HG02973 (cell line): ENCODE data around the gene CCDC183.
"Not testable (repeated sequence)": the region's sequence is repeated elsewhere in the genome, so short reads cannot be mapped to it uniquely, and the experiment has no call there.

Experiments used
- ATAC-seq: cut with Tn5 transposase; IDR thresholded peaks from one replicate; pipeline ENCODE4 v1.9.1; 2021; ENCODE audit warnings: moderate library complexity; ENCODE audit not compliant: unreplicated experiment

The CCDC183 gene

DNA sequence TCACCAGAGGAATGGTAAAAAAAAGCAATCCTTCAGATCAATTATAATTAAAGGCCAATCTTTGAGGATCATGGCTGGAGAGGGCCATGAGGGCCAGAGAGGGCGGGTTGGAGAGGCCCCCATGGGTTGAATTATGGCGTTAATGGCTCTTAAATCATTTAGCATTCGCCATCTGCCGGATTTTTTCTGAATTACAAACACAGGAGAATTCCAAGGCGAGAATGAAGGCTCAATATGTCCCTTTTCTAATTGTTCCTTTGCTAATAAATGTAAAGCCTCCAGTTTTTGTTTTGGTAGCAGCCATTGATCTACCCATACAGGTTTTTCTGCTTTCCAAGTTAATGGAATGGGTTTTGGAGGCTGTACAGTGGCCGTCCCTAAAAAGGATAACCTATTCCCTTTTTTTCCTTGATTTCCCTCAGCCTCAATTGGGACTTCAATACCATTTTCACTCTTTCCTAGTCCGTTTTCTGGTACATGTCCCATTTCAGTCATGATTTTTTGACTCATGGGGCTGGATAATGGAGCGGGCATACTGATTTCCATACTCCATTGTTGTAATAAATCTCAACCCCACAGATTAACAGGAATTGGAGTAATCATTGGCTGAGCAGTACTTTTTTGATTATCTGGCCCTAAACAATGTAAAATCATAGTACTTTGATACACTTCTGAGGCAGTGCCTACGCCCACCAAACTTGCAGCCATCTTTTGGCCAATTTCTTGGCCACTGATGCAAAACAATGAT lies 11.7 kb upstream of the CCDC183 start:
- ATAC-seq = no peak

- no peak for ATAC-seq
These were observed 11.2 kb upstream of the CCDC183 start for GRCh38 chr9:136784997-136785361.

DNA sequence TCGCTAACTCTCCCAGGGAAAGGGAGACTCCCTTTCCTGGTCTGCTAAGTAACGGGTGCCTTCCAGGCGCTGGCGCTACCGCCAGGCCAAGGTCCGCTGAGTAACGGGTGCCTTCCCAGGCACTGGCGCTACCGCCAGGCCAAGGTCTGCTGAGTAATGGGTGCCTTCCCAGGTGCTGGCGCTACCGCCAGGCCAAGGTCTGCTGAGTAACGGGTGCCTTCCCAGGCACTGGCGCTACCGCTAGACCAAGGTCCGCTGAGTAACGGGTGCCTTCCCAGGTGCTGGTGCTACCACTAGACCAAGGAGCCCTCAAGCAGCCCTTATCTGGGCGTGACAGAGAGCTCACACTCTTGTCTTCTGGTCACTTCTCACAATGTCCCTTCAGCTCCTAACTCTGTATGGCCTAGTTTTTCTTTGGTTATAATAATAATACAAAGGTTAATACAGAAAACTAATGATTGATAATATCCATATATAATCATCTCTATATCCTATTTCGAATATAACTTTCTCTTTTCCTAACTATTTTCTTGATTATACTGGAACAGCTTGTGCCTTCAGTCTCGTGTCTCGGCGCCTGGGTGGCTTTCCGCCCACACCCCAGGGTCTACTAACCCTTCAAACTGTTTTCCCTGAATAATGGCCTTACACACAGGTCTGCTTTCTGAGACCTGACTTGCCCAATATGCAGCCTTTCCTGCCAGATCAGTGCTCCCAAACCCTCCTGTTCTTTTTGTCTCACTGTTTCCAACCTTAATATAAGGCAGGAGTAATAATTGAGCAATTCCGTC lies 10.4 kb upstream of the CCDC183 start:
- not testable (repeated sequence) for ATAC-seq

GRCh38 chr9:136786451-136786850 lies 9.7 kb upstream of the CCDC183 start:
- no peak for ATAC-seq

- not testable (repeated sequence) for ATAC-seq
These were observed 9.2 kb upstream of the CCDC183 start for GRCh38 chr9:136786983-136787382.

- ATAC-seq = no peak
These were observed 8.3 kb upstream of the CCDC183 start for GRCh38 chr9:136787690-136788400.

- ATAC-seq = not testable (repeated sequence)
These were observed 7.3 kb upstream of the CCDC183 start for GRCh38 chr9:136788644-136789522.

- ATAC-seq = no peak
These were observed 6.6 kb upstream of the CCDC183 start for GRCh38 chr9:136789523-136789937.

GRCh38 chr9:136790640-136791515 lies 5.3 kb upstream of the CCDC183 start, which contains the start of gene TMEM141:
TSS of gene TMEM141 (plus strand) at chr9:136791344. CDS start at chr9:136791371, 27 bp downstream.
- peak; percentile 78 for ATAC-seq

GRCh38 chr9:136791516-136792276 lies 4.4 kb upstream of the CCDC183 start:
- peak; percentile 3 for ATAC-seq

GRCh38 chr9:136792321-136793085 lies 3.6 kb upstream of the CCDC183 start:
- no peak for ATAC-seq

GRCh38 chr9:136793086-136793946 lies 2.8 kb upstream of the CCDC183 start:
- ATAC-seq = no peak

- no peak for ATAC-seq
These were observed 1.7 kb upstream of the CCDC183 start for GRCh38 chr9:136794281-136794999.

- no peak for ATAC-seq
These were observed 1.2 kb upstream of the CCDC183 start for GRCh38 chr9:136795000-136795348.

DNA sequence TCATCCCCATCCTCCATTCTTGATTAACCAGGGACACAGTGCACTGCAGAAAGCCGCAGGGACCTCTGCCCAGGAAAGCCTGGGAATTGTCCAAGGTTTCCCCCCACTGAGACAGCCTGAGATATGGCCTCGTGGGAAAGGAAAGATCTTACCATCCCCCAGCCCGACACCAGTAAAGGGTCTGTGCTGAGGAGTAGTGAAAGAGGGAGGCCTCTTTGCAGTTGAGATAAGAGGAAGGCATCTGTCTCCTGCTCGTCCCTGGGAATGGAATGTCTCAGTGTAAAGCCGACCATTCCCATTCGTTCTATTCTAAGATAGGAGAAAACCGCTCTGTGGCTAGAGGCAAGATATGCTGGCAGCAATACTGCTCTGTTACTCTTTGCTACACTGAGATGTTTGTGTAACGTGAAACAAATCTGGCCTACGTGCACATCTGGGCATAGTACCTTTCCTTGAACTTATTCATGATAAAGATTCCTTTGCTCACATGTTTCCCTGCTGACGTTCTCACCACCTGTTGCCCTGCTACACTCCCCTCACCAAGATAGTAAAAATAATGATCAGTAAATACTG lies 723 bp downstream of the CCDC183 start:
- ATAC-seq = not testable (repeated sequence)

DNA sequence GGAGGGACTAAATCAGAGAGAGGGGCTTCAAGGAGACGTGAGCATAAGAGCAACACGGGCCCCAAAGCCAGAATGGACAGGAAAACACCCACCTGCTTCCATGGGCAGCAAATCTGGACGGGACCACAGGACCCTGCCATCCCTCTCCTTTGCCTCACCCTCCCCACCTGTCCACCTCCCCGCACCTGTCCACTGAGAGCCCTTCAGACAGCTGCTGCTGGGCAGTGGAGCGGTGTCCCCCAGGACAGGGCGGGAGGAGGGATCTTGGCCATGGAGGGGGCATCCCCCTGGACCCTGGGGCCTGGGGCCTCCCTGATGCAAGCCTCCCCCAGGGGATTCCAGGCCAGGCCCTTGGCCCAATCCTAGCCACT lies 2.6 kb downstream of the CCDC183 start:
- ATAC-seq = no peak
